Smooth muscle cell (in vitro differentiated cells): ENCODE measurements around the gene KSR1. TPM values are rescaled to one million over a fixed set of nuclear protein-coding genes. Genes with fewer than 3 reads are reported as not detected.

Experiments
- DNase-seq: peaks from one replicate; lab custom pipeline; 2025; ENCODE audit not compliant: unreplicated experiment; lab: John Stamatoyannopoulos, UW
- H2AFZ ChIP-seq: fragments of 200-600 bp; sonication (generic); 2 replicates; pipeline ENCODE4 v1.6.0; 2016; ENCODE audit warnings: antibody characterized with exemption, low read depth, mild to moderate bottlenecking
- H3F3A ChIP-seq: fragments of 200-600 bp; sonication (generic); 2 replicates; pipeline ENCODE4 v1.6.0; 2017; ENCODE audit warnings: antibody characterized with exemption, low read depth
- H3K27ac ChIP-seq: fragments of 200-600 bp; sonication (generic); 2 replicates; pipeline ENCODE4 v1.5.1; 2016; ENCODE audit warnings: low read depth, mild to moderate bottlenecking
- H3K27me3 ChIP-seq: fragments of 200-600 bp; sonication (generic); 2 replicates; pipeline ENCODE4 v1.6.1; 2016; ENCODE audit warnings: low read depth, mild to moderate bottlenecking
- H3K36me3 ChIP-seq: fragments of 200-600 bp; sonication (generic); 2 replicates; pipeline ENCODE4 v1.5.1; 2016; ENCODE audit warnings: low read depth
- H3K4me1 ChIP-seq: fragments of 200-600 bp; sonication (generic); 2 replicates; pipeline ENCODE4 v1.5.1; 2016; ENCODE audit warnings: low read depth
- H3K4me2 ChIP-seq: fragments of 200-600 bp; sonication (generic); 2 replicates; pipeline ENCODE4 v1.6.0; 2016; ENCODE audit warnings: mild to moderate bottlenecking
- H3K4me3 ChIP-seq: fragments of 200-600 bp; sonication (generic); 2 replicates; pipeline ENCODE4 v1.5.1; 2016; ENCODE audit warnings: mild to moderate bottlenecking
- H3K79me2 ChIP-seq: fragments of 200-600 bp; sonication (generic); 2 replicates; pipeline ENCODE4 v1.6.0; 2016; ENCODE audit warnings: low read depth, mild to moderate bottlenecking
- H3K9ac ChIP-seq: fragments of 200-600 bp; sonication (generic); 2 replicates; pipeline ENCODE4 v1.6.0; 2016; ENCODE audit warnings: low read depth
- H3K9me3 ChIP-seq: fragments of 200-600 bp; sonication (generic); replicated peaks from 2 replicates; pipeline ENCODE4 v1.5.1; 2016; ENCODE audit warnings: low read depth
- H4K20me1 ChIP-seq: fragments of 200-600 bp; sonication (generic); 2 replicates; pipeline ENCODE4 v1.6.0; 2016; ENCODE audit warnings: low read depth
- CTCF ChIP-seq: fragments of 200-600 bp; sonication (generic); IDR thresholded peaks from 2 replicates; pipeline ENCODE4 v1.5.1; 2017; ENCODE audit warnings: borderline replicate concordance, mild to moderate bottlenecking, antibody characterized with exemption; ENCODE audit not compliant: insufficient read depth, poor library complexity, severe bottlenecking
- WGBS: methylation state at CpG from one replicate; pipeline ENCODE4 v1.1.7; 2016; ENCODE audit warnings: low lambda C conversion rate; 5-methylcytosine and 5-hydroxymethylcytosine counted together
- polyA plus RNA-seq: library from polyadenylated mRNA; unstranded; fragments of >200 nt; fragmentation: Nextera tagmentation; extraction: Ambion mirVana; gene quantifications from 2 replicates; pipeline ENCODE4 v1.2.1, GENCODE V29; 2016
- total RNA-seq: library from RNA; depleted of rRNA; stranded (reverse); fragments of >200 nt; gene quantifications from 2 replicates; pipeline ENCODE4 v1.2.3, GENCODE V29; 2014

Gene KSR1
- total and polyA plus RNA-seq, 2 experiments from 2014 or later, result 40.4 to 65.1 TPM

GRCh38 chr17:27473748-27474609 is 17.7 kb downstream of the KSR1 start:
- no peak for DNase-seq
- peaks cover 4% of the 10 kb centered on the region for H3F3A ChIP-seq
- WGBS, result 32% methylated on average over 8 of the region's 8 CpGs
- no peak for TF ChIP-seq CTCF
- H4K20me1 ChIP-seq, result peaks cover 100% of the 10 kb centered on the region
- no peaks in the 10 kb centered on the region for H3K27me3 ChIP-seq
- no peaks in the 10 kb centered on the region for H3K9me3 ChIP-seq
- H2AFZ ChIP-seq, result no peak overlapping the region
- H3K4me3 ChIP-seq, result no peak overlapping the region
- H3K27ac ChIP-seq, result peak overlapping the region; percentile 72
- peak overlapping the region; percentile 40 for H3K4me2 ChIP-seq
- H3K79me2 ChIP-seq, result peaks cover 100% of the 10 kb centered on the region
- peaks cover 19% of the 10 kb centered on the region for H3K4me1 ChIP-seq
- H3K9ac ChIP-seq, result no peak overlapping the region
- H3K36me3 ChIP-seq, result no peaks in the 10 kb centered on the region

GRCh38 chr17:27475070-27475673 is 18.9 kb downstream of the KSR1 start:
- no peaks in the 10 kb centered on the region for H3K27me3 ChIP-seq
- no peak overlapping the region for H3K9ac ChIP-seq
- H3K4me3 ChIP-seq, result no peak overlapping the region
- DNase-seq, result no peak
- H4K20me1 ChIP-seq, result peaks cover 100% of the 10 kb centered on the region
- H3K79me2 ChIP-seq, result peaks cover 100% of the 10 kb centered on the region
- H3K4me2 ChIP-seq, result no peak overlapping the region
- no peak overlapping the region for H3K27ac ChIP-seq
- no peak overlapping the region for H2AFZ ChIP-seq
- H3K4me1 ChIP-seq, result peaks cover 19% of the 10 kb centered on the region
- no peaks in the 10 kb centered on the region for H3K9me3 ChIP-seq
- no peaks in the 10 kb centered on the region for H3K36me3 ChIP-seq
- WGBS, result 92% methylated on average over 10 of the region's 10 CpGs
- peaks cover 4% of the 10 kb centered on the region for H3F3A ChIP-seq
- no peak for TF ChIP-seq CTCF

- Histone ChIP-seq H3K4me2 (peak overlapping the region; percentile 61), H3K4me1 (peaks cover 19% of the 10 kb centered on the region), H4K20me1 (peaks cover 100% of the 10 kb centered on the region), H3K9ac (no peak overlapping the region), H3K9me3 (no peaks in the 10 kb centered on the region), H2AFZ (no peak overlapping the region), H3K79me2 (peaks cover 100% of the 10 kb centered on the region), H3K4me3 (no peak overlapping the region), H3F3A (peaks cover 14% of the 10 kb centered on the region), H3K36me3 (no peaks in the 10 kb centered on the region), H3K27me3 (no peaks in the 10 kb centered on the region), H3K27ac (no peak overlapping the region)
- 89% methylated on average over 14 of the region's 14 CpGs for WGBS
- DNase-seq, result no peak
- TF ChIP-seq CTCF, result no peak
These were observed 20.0 kb downstream of the KSR1 start for GRCh38 chr17:27475981-27476895.
